ENCODE measurements around the gene ZBTB42.

ZBTB42 gene

DNA sequence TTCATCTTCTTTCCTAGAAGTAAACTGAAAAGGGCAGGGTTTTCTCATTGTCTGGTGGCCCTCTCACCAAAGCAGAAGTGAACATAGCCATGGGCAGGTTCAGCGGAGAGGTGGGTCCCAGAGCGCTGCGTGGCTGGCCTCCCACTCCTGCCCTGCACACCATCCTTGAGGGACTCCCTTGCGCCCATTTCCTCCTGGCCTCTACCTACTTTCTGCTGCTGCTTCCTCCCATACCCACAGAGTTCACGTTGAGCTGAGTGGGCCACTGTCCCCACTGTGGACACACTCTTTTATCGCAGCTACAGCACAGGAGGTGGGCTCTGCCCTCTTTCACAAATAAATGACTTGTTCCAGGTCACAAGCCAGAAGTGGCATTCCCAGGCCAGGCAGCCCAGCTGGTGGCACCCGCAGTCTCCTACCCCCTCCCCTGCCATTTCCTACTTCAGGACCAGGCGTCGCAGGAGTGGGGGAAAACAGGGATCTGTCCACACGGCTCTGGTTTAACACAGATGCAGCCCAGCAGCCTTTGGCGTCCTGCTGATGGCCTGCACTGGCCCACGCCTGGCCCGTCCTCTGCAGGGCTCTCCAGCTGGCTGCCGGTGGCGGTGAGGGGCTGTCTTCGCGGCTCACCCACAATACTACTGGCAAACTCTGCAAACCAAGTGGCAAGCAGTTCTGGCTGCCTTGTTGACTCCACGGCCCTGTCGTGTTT lies 43.1 kb upstream of the ZBTB42 start:
- no peaks in the 10 kb centered on the region for H3K9me2 ChIP-seq (replicated peaks; ENCODE audit: control insufficient read depth, low read length)
- no peak overlapping the region for H3K27ac ChIP-seq (ENCODE audit: low read depth, low read length)
- H3K4me1 ChIP-seq (ENCODE audit: control insufficient read depth, low read length), result peaks cover 14% of the 10 kb centered on the region
- H3K9me3 ChIP-seq (ENCODE audit: control insufficient read depth, insufficient read depth, low read length), result no peaks in the 10 kb centered on the region
- H3K4me3 ChIP-seq (ENCODE audit: low read length), result no peak overlapping the region
- no peaks in the 10 kb centered on the region for H3K27me3 ChIP-seq (ENCODE audit: control insufficient read depth, low read length)
- peaks cover 56% of the 10 kb centered on the region for H3K79me2 ChIP-seq (ENCODE audit: control insufficient read depth, low read length)
- H3F3A ChIP-seq (ENCODE audit: control insufficient read depth, insufficient read depth), result 0 out of 2 replicates have a peak, but pooled peaks cover 5% of the 10 kb centered on the region
- peaks cover 16% of the 10 kb centered on the region; the same call in 1 of the 2 replicates for H4K20me1 ChIP-seq (ENCODE audit: control insufficient read depth, insufficient read depth, low read depth, low read length)
- H3K4me2 ChIP-seq (ENCODE audit: low read length), result no peak overlapping the region
- TF ChIP-seq EZH2phosphoT487 (IDR thresholded peaks at IDR 0.05; ENCODE audit: borderline replicate concordance, low read length), result no peak
- TF ChIP-seq, protein P1, sequence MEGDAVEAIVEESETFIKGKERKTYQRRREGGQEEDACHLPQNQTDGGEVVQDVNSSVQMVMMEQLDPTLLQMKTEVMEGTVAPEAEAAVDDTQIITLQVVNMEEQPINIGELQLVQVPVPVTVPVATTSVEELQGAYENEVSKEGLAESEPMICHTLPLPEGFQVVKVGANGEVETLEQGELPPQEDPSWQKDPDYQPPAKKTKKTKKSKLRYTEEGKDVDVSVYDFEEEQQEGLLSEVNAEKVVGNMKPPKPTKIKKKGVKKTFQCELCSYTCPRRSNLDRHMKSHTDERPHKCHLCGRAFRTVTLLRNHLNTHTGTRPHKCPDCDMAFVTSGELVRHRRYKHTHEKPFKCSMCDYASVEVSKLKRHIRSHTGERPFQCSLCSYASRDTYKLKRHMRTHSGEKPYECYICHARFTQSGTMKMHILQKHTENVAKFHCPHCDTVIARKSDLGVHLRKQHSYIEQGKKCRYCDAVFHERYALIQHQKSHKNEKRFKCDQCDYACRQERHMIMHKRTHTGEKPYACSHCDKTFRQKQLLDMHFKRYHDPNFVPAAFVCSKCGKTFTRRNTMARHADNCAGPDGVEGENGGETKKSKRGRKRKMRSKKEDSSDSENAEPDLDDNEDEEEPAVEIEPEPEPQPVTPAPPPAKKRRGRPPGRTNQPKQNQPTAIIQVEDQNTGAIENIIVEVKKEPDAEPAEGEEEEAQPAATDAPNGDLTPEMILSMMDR (IDR thresholded peaks at IDR 0.05; ENCODE audit: low read depth, low read length, poor library complexity, severe bottlenecking), result no peak
- H3K36me3 ChIP-seq (ENCODE audit: control insufficient read depth, low read length), result peaks cover 77% of the 10 kb centered on the region

- Histone ChIP-seq H3K79me2 (ENCODE audit: control insufficient read depth, low read length) (peaks cover 43% of the 10 kb centered on the region), H3K9me2 (replicated peaks; ENCODE audit: control insufficient read depth, low read length) (no peaks in the 10 kb centered on the region), H3K36me3 (ENCODE audit: control insufficient read depth, low read length) (peaks cover 65% of the 10 kb centered on the region), H3K27me3 (ENCODE audit: control insufficient read depth, low read length) (no peaks in the 10 kb centered on the region), H3K4me3 (ENCODE audit: low read length) (no peak overlapping the region), H3F3A (ENCODE audit: control insufficient read depth, insufficient read depth) (0 out of 2 replicates have a peak, but pooled peaks cover 5% of the 10 kb centered on the region), H3K9me3 (ENCODE audit: control insufficient read depth, insufficient read depth, low read length) (no peaks in the 10 kb centered on the region), H4K20me1 (ENCODE audit: control insufficient read depth, insufficient read depth, low read depth, low read length) (peaks cover 9% of the 10 kb centered on the region; the same call in 1 of the 2 replicates), H3K27ac (ENCODE audit: low read depth, low read length) (no peak overlapping the region), H3K4me1 (ENCODE audit: control insufficient read depth, low read length) (peaks cover 7% of the 10 kb centered on the region), H3K4me2 (ENCODE audit: low read length) (no peak overlapping the region)
- TF ChIP-seq, protein P1 (IDR thresholded peaks at IDR 0.05; ENCODE audit: low read depth, low read length, poor library complexity, severe bottlenecking), result no peak
- no peak for TF ChIP-seq EZH2phosphoT487 (IDR thresholded peaks at IDR 0.05; ENCODE audit: borderline replicate concordance, low read length)
Observed at GRCh38 chr14:104758981-104759969, 41.6 kb upstream of the ZBTB42 start.

DNA sequence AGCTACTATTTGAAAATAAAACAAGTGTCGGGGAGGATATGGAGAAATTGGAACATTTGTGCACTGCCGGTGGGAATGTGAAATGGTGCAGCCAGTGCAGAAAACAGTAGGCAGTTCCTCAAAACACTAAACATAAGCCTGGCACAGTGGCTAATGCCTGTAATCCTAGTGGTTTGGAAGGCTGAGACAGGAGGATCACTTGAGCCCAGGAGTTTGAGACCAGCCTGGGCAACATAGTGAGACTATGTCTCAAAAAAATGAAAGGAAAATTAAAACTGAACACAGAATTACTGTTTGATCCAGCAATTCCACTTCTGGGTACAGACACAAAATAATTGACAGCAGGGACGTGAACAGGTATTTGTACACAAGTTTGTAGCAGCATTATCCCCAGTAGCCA lies 35.4 kb upstream of the ZBTB42 start:
- no peaks in the 10 kb centered on the region for H3K79me2 ChIP-seq (ENCODE audit: control insufficient read depth, low read length)
- TF ChIP-seq, protein P1 (IDR thresholded peaks at IDR 0.05; ENCODE audit: low read depth, low read length, poor library complexity, severe bottlenecking), result no peak
- no peak for TF ChIP-seq EZH2phosphoT487 (IDR thresholded peaks at IDR 0.05; ENCODE audit: borderline replicate concordance, low read length)

More for the DNA sequence above, 35.4 kb upstream of the ZBTB42 start:
- no peaks in the 10 kb centered on the region for H4K20me1 ChIP-seq (ENCODE audit: control insufficient read depth, insufficient read depth, low read depth, low read length)
- peaks cover 9% of the 10 kb centered on the region for H3K4me1 ChIP-seq (ENCODE audit: control insufficient read depth, low read length)
- H3K4me3 ChIP-seq (ENCODE audit: low read length), result no peak overlapping the region
- no peak overlapping the region for H3K4me2 ChIP-seq (ENCODE audit: low read length)
- no peaks in the 10 kb centered on the region for H3K27me3 ChIP-seq (ENCODE audit: control insufficient read depth, low read length)
- no peak overlapping the region for H3K27ac ChIP-seq (ENCODE audit: low read depth, low read length)
- H3K9me2 ChIP-seq (replicated peaks; ENCODE audit: control insufficient read depth, low read length), result no peaks in the 10 kb centered on the region
- H3F3A ChIP-seq (ENCODE audit: control insufficient read depth, insufficient read depth), result peaks cover 22% of the 10 kb centered on the region
- peaks cover 4% of the 10 kb centered on the region; the same call in 1 of the 2 replicates for H3K9me3 ChIP-seq (ENCODE audit: control insufficient read depth, insufficient read depth, low read length)
- peaks cover 18% of the 10 kb centered on the region for H3K36me3 ChIP-seq (ENCODE audit: control insufficient read depth, low read length)

All from DOHH2 (cell line).